ENCODE data around the gene ELOF1.
"Not testable (repeated sequence)": the region's sequence is repeated elsewhere in the genome, so short reads cannot be mapped to it uniquely, and the experiment has no call there.

ELOF1 gene

DNA sequence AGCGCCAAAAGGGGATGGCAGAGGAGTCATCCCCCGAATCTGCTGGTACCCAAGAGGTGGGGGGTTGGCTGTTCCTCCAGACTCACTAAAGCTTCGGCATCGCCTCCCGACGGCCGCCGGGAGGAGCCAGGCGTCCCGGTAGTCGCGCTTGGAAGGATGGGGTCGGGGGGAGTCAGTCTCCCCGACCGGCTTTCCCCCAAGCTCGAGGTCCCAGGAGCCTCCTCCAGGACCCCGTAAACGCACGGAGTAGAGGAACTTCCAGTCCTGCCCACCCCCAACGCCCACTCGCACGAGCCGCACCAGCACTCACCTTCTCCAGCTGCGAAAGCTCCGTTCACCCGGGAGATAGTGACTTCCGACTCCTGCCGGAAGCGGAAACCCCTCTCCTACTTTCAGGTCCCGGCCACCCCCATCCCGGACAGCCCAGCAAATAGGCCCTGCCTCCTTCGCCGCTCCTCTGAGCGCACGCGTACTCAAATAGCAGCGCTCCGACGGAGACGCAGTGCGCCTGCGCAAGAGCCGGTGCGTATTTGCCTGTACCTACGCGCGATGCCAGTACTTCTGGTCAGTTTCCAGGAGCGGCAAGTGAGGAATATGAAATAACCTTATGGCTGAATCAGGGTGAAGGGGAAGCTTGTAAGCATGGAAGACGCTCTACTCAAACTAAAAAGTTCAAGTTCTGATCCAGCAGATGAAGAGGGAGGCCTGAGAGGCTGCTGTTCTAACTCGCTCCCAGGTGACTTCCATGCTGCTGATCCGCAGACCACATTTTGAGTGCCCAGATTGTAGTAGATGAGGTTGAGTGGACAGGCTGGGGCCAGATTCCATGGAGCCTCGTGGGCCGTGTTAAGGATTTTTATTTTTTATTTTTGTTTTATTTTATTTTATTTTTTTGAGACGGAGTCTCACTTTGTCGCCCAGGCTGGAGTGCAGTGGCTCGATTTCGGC lies at the start of gene ELOF1:
ELOF1 (minus strand) TSS at position 350 of the 948 bp plus-strand sequence. CDS start 4,883 bp downstream, outside the sequence.
- peak; percentile 100 for DNase-seq (ENCODE audit: low spot score)

DNA sequence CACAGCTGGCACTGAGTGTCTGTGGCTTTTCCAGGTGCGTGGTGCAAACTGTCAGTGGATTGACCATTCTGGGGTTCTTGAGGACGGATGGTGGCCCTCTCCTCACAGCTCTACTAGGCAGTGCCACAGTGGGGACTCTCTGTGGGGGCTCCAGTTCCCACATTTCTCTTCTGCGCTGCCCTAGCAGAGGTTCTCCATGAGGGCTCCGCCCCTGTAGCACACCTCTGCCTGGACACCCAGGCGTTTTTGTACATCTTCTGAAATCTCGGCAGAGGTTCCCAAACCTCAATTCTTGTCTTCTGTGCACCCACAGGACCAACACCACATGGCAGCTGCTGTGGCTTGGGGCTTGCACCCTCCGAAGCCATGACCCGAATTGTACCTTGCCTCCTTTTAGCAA lies 47.5 kb upstream of the ELOF1 start:
- DNase-seq (ENCODE audit: low spot score): no peak

DNA sequence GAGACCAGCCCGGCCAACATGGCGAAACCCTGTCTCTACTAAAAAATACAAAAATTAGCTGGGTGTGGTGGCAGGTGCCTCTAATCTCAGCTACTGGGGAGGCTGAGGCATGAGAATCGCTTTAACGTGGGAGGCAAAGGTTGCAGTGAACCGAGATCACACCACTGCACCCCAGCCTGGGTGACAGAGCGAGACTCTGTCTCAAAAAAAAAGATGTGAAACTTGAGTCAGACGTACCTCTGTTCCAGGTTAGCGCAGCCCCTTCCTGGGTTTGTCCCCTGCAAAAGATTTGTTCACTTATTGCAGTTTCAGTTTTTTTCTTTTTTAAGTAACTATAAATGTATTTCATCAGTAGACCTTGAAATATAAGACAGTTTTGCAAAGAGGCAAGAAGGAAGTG lies 40.7 kb upstream of the ELOF1 start:
- not testable (repeated sequence) for DNase-seq (ENCODE audit: low spot score)

DNA sequence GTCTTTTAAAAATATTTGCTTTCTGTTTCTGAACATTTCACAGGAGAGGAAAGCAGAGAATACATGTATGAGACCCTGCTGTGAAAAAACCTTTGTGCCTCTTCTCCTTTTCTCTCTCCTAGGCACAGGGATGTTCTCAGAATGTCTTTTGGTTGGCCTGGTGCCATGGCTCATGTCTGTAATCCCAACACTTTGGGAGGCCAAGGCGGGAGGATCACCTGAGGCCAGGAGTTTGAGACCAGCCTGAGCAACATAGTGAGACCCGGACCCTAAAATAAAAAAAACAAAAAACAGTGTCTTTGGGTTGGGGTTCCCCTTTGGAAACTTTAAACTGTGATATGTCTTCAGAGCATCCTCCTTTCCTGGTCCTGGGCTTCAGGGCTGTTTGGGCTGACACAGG lies 39.7 kb upstream of the ELOF1 start:
- DNase-seq (ENCODE audit: low spot score): no peak

DNA sequence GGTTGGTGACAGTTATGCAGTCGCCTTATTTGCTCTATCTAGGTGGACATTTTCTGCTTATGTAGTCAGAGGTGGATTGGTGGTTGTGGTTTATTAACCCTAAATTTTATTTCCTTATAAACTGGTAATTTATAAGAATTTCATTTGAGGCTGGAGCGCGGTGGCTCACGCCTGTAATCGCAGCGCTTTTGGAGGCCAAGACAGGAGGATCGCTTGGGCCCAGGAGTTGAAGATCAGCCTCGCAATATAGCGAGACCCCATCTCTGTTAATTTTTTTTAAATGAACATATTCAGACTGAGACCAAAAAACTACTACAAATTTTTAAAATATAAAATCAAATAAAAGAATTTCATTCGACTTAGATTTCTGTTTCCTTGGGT lies 39.1 kb upstream of the ELOF1 start:
- DNase-seq (ENCODE audit: low spot score): no peak

DNA sequence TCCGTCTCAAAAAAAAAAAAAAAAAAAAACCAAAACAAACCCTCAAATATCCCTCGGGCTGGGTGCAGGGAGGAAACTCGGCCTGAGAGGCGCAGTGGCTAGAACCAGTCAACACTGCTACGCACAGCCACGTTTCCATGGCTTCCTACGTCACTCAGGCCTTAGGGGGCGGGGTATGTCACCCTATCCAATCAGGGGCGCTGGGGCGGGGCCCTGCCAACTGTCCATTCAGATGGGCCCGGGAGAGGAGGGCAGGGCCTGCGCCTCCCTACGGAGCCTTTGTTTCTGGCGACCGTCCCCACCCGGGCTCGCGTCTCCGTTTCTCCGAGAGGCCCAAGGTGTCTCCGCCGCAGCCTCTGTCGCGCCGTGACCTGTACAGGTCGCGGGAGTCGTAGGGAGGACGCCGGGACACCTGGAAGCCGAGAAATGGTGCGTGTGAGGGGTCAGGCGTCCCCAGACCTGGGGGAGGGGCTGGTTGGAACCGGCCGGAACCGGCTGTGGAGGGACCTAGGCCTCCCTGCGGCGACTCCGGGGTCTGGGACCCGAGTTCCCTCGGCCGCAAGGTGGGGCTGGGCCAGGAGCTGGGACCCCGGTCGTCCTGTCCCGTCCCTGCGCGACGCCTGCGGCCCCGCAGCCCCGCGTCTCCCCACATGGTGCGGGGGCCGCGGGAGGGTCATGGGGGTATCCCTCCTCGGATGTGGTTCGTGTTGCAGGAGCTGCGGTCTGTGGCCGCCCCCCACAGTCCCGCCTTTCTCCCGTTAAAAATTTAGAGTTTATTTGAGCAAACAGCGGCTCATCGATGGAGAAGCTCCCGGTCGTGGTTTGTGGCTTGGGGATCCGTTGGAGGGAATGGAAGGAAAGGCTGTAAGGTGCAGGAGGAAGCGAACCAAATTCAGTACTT lies 38.4 kb upstream of the ELOF1 start, which contains the start of gene ZNF627:
ZNF627 (plus strand) TSS at position 282 of the 901 bp plus-strand sequence; CDS start at position 427, 145 bp downstream.
- peak; percentile 99 for DNase-seq (ENCODE audit: low spot score)

DNA sequence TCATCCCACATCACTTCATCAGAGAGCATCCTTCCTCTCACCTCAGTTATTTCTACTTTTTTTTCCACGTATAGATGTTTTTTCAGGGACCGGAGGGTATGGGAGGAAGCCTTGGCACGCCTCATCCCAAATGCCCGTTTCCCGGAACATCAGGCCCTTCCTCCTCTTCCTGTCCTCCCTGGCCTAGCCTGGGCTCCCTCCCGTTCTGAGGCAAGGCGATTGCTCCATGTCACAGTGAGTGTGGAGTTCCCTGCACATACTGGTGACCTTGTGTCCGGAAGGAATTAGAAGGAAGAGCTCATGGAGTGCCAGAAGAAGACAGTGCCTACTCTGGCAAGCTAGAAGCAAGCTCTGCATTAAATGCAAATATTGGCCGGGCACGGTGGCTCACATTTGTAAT lies 37.1 kb upstream of the ELOF1 start:
- DNase-seq (ENCODE audit: low spot score): no peak

DNA sequence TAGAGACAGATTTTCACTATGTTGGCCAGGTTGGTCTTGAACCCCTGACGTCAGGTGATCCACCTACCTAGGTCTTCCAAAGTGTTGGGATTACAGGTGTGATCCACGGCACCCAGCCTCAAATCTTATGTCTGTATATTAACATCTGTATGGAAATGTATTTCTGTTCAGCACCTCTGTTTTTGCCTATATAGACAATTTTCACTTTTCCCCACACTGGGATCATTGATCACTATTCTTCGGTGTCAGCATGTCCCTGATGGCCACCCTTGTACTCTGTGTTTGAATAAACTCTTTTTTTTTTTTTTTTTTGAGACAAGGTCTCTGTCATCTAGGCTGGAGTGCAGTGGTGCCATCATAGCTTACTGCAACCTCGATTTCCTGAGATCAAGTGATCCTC lies 35.1 kb upstream of the ELOF1 start:
- DNase-seq (ENCODE audit: low spot score): no peak

DNA sequence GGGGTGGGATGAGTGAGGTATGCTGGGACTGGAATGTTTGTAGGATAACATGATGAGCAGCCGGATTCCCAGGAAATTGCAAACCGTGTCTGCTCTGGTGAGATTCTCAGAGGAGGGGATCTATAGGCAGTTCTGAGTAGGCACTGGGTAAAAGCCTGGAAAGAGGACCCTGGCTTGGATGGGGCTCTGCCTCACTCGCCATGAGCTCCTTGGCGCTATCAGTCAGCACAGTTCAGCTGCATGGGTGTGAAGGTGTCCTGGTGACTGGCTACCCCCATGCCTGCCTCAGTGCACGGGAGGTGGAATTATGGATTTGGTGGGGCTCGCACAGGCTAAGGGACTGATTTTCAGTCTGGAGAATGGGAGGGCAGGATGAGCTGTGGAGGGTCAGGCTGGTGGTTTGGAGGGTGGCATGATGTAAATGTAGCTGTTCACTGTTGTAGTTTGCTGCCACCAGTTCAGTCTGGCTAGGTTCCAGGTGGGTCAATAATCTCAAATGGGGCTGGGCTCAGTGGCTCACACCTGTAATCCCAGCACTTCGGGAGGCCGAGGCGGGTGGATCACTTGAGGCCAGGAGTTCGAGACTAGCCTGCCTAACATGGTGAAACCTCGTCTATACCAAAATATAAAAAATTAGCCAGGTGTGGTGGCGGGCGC lies 29.1 kb upstream of the ELOF1 start:
- no peak for DNase-seq (ENCODE audit: low spot score)

DNA sequence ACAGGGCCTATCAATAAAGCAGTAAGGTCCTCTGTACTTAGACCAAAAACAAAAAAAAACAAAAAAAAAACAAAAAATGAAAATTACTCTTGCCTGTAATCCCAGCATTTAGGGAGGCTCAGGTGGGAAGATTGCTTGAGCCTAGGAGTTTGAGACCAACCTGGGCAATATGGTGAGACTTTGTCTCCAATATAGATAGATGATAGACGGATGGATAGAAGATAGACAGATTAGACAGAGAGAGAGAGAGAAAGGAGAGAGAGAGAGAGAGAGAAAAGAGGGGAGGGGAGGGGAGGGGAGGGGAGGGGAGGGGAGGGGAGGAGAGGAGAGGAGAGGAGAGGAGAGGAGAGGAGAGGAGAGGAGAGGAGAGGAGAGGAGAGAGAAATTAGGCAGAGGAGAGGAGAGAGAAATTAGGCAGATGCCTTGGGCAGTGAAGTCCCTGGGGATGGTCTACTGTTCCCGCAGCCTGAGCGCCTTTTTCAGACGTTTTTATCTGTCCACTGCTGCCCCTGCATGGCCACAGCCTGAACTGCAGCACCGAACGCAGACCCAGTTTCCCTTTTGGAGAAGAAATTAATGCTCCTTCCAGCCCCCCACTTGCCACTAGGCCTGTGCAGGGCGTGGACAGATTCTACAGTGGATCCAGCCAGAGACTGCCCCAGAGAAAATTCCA lies 28.4 kb upstream of the ELOF1 start:
- DNase-seq (ENCODE audit: low spot score): peak; percentile 87

DNA sequence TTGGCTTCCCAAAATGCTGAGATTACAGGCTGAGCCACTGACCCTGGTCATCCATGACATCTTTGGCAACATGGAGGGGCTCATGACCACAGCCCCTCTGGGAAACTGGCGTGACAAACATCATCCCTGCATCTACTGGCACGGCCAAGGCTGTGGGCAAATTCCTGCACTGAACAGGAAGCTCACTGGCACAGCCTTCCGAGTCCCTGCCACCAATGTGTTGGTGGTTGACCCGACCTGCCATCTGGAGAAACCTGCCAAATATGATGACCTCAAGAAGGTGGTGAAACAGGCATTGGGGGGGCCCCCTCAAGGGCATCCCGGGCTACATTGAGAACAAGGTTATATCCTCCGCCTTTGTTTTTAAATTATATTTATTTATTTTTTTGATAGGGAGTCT lies 27.3 kb upstream of the ELOF1 start:
- DNase-seq (ENCODE audit: low spot score): no peak

DNA sequence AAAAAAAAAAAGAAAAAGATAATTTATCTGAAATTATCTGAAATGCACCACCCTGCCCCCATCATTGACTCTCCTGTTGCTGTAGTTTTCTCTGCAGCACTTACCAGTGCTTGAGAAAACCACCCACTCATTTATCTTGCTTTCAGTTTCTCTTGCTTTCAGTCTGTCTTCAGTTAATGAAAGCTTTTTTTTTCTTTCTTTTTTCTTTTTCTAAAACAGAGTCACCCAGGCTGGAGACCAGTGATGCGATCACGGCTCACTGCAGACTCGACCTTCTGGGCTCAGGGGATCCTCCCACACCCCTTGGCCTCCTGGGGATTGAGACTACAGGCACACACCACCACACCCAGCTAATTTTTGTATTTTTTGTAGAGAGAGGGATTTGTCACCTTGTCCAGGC lies 22.7 kb upstream of the ELOF1 start:
- DNase-seq (ENCODE audit: low spot score): no peak

DNA sequence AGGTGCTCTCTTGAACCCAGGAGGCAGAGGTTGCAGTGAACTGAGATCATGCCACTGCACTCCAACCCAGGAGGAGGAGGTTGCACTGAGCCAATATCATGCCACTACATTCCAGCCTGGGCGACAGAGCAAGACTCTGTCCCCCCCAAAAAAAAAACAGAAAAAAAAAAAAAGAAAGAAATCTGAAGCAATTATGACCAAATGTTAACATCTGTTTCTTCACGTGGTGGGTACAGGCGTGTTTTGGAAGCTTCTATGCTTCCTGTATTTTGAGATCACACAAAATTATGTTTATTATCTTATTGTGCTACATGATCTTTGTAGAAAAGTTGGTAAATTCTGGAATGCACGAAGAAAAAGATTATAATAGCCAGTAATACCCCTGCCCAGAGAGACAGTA lies 21.1 kb upstream of the ELOF1 start:
- no peak for DNase-seq (ENCODE audit: low spot score)

DNA sequence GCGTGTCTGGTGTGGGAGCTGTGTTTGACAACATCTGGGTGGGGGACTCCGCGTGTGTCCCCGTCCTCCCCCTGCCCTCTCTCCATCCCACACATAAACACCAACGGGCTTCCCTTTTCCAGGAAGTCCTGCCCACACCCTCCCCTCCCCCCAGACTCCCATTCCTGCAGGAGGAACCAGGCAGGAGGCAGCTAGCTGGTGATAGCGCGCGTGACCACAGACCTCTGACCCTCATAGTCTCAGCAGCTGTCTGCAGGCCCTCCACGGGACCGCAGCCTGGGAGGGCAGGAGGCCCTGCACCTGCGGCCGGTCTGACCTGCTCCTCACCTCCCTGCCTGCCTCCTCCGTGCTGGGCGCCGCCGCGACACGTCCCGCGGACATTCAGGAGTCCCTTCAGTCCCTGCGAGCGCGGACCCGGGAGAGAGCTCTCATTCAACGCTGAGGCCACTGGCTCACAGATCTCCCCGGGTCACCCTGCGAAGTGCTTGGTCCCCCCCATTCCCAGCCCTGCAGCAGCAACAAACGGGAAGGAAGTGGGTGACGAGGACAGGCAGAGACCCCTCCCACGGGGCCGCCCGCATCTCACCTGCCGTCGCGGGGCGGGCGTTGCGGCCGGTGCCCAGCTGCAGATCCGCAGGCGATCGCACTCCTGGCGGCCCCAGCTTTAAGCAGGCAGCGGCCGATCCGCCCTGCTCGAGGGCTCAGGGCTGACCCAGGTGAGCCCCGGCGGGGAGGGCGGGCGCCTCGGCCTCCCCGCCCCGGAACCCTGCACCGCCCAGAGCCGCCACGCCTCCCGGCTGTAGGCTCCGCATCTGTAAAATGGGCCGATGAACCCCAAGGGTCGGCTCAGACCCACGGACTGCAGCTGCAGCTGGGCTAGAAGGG lies 19.5 kb upstream of the ELOF1 start:
- no peak for DNase-seq (ENCODE audit: low spot score)

DNA sequence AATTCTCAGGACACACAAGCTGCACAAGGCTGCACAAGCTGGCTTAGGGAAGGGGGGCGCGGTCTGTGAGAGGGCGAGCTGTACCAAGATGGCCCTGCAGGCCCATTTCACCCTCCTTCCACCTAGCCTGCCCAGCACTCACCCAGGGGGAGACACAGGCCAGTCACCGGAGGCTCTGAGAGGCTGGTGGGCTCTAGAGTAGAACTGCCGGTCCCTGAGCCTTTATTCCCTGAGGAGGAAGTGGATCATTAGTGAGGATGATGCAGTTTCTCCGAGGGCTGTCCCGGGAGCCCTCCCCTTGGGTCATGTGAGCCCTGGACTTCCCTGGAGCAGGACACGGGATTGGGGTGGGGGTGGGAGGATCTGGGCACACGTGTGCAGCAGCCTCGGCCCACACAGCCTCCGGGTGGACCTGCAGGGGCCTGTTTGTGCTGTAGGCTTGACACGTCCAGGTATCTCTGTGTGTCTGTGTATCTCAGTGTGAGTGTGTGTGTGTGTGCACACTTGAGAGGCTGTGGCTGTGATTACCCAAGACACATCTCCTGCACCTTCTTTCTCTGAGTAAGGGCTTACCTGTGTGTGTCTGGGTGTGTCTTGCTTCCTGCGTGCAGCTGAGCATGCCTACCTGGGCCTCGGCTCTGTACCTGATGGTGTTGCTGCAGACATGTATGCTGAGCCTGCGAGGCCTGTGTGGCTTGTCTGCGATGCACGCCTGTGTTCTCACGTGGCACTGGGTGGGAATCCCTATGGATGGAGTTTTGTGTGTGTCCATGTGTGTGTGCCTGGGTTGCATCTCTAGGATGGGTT lies 18.6 kb upstream of the ELOF1 start, which contains the start of gene ACP5:
ACP5 (minus strand) TSS at position 195 of the 807 bp plus-strand sequence. CDS start 328 bp downstream, outside the sequence.
- DNase-seq (ENCODE audit: low spot score): peak; percentile 25

DNA sequence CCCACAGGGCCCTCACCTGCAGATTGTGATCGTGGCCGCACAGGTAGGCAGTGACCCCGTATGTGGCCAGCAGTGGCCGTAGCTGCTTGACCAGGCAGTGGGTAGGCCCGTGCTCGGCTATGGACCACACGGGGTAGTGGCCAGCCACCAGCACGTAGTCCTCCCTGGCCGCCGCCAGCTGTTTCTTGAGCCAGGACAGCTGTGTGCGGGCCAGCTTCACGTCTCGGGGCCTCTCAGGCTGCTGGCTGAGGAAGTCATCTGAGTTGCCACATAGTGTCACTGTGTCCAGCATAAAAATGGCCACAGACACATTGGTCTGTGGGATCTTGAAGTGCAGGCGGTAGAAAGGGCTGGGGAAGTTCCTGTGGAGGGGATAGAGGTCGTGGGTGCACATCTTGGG lies 17.2 kb upstream of the ELOF1 start:
- DNase-seq (ENCODE audit: low spot score): no peak

DNA sequence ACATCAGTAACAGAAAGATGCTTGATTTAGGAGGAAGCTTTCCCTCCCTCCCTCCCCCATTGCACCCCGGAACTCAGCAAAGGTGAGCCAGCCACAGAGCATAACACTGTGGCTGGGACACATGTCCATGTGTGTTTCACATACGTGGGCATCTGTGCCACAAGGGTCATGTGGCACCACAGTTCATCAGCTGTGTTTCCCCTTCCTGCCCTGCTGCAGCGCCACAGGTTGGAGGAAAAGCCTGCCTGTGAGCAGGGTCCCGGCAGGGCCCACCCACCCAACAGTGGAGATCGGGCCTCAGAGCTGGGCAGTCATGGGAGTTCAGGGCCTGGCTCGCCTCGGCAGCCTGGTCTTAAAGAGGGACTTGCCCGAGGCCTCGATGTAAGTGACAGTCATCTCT lies 15.7 kb upstream of the ELOF1 start:
- DNase-seq (ENCODE audit: low spot score): no peak

DNA sequence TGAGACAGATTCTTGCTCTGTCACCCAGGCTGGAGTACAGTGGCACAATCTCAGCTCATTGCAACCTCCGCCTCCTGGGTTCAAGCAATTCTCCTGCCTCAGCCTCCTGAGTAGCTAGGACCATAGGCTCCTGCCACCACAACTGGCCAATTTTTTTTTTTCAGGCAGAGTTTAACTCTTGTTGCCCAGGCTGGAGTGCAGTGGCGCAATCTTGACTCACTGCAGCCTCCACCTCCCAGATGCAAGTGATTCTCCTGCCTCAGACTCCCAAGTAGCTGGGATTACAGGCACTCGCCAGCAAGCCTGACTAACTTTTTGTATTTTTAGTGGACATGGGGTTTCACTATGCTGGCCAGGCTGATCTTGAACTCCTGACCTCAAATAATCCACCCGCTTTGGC lies 14.7 kb upstream of the ELOF1 start:
- not testable (repeated sequence) for DNase-seq (ENCODE audit: low spot score)

DNA sequence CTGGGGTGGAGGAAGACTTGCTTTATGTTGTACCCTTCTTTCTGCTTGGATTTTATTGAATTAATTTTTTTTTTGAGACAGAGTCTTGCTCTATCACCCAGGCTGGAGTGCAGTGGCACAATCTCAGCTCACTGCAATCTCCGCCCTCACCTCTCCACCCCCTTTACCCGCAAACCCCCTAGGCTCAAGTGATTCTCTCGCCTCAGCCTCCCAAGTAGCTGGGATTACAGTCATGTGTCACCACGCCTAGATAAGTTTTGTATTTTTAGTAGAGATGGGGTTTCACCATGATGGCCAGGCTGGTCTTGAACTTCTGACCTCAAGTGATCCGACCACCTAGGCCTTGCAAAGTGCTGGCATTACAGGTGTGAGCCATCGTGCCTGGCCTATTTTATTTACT lies 14.3 kb upstream of the ELOF1 start:
- not testable (repeated sequence) for DNase-seq (ENCODE audit: low spot score)

DNA sequence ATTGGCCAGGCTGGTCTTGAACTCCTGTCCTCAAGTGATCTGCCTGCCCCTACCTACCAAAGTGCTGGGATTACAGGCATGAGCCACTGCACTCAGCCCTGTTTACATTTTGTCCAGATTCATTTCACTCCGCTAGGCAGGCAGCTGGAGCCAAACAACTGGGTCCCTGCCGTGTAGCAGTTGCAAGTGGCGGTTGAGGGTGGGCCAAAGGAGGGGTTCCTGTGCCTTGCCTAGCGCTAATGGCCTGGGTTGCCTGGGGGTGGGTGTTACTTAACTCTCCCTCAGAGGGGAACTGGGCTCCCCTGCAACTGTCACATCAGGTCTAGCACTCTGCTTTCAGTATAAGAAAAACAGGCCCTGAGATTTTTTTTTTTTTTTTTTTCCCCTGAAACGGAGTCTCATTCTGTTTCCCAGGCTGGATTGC lies 11.0 kb upstream of the ELOF1 start:
- DNase-seq (ENCODE audit: low spot score): no peak

Data from AG08395 (cell line).